Esophagus muscularis mucosa (tissue), 4 donors: Measurements from ENCODE around the gene PHYH. TPM values are rescaled to one million over a fixed set of nuclear protein-coding genes. Genes with fewer than 3 reads are reported as not detected.

Source experiments
- DNase-seq: peaks from one replicate; pipeline ENCODE4 v3.0.0-alpha.2; 2017; ENCODE audit errors: extremely low spot score
- H3K27ac ChIP-seq, 4 donors: fragments of 200-600 bp; sonication (generic); replicated peaks in 1 of 4; 1 replicate in 3 of 4; 2 replicates in 1 of 4; pipeline ENCODE4 v1.5.1; 2016 to 2019; ENCODE audit warnings: mild to moderate bottlenecking in 1 of 4
- H3K27me3 ChIP-seq, 4 donors: fragments of 200-600 bp; sonication (generic); one replicate each; pipeline versions ENCODE4 v1.5.1 to v1.6.0; 2016 to 2019
- H3K36me3 ChIP-seq, 4 donors: fragments of 200-600 bp; sonication (generic); one replicate each; pipeline ENCODE4 v1.5.1; 2016 to 2019
- H3K4me1 ChIP-seq, 4 donors: fragments of 200-600 bp; sonication (generic); one replicate each; pipeline ENCODE4 v1.5.1; 2016 to 2019
- H3K4me3 ChIP-seq, 4 donors: fragments of 200-600 bp; sonication (generic); 1 replicate in 2 of 4; 2 replicates in 2 of 4; pipeline ENCODE4 v1.5.1; 2016 to 2019; ENCODE audit warnings: mild to moderate bottlenecking in 4 of 4, moderate library complexity in 1 of 4
- H3K9me3 ChIP-seq, 4 donors: fragments of 200-600 bp; sonication (generic); 1 replicate in 3 of 4; 2 replicates in 1 of 4; pipeline ENCODE4 v1.5.1; 2016 to 2019
- CTCF ChIP-seq, 3 experiments: fragments of 200-600 bp in 2 of 3; fragments of 450-650 bp in 1 of 3; sonication (generic) in 2 of 3; IDR thresholded peaks; one replicate each; pipeline ENCODE4 v1.5.1; 2017 to 2019; ENCODE audit warnings: antibody characterized with exemption in 3 of 3, mild to moderate bottlenecking in 2 of 3, moderate library complexity in 1 of 3
- EP300 ChIP-seq: sonication (generic); formaldehyde crosslinking; IDR thresholded peaks from one replicate; pipeline ENCODE4 v1.6.1; 2017; ENCODE audit warnings: antibody characterized with exemption
- POLR2A ChIP-seq: fragments of 450-650 bp; IDR thresholded peaks from one replicate; pipeline ENCODE4 v1.6.1; 2017; ENCODE audit warnings: antibody characterized with exemption, moderate library complexity, mild to moderate bottlenecking, low read depth
- POLR2AphosphoS5 ChIP-seq, 2 donors: sonication (generic); formaldehyde crosslinking; IDR thresholded peaks; one replicate each; pipeline ENCODE4 v1.6.1; 2017; ENCODE audit warnings: antibody characterized with exemption in 2 of 2
- WGBS: methylation state at CpG from one replicate; pipeline ENCODE4 v1.1.5; 2018; 5-methylcytosine and 5-hydroxymethylcytosine counted together
- intact Hi-C: fragments of 100-400 bp; cut with DNase I; formaldehyde crosslinking; loops from one replicate; pipeline ENCODE4 v1.15.1; 2023
- total RNA-seq, 4 donors: library from RNA; depleted of rRNA; stranded (reverse); fragments of >200 nt; gene quantifications; one replicate each; pipeline versions ENCODE4 v1.1.0 to v1.2.1, GENCODE V29; 2016

Gene PHYH
- total RNA-seq, 4 donors from 2014 or later = 29.3 to 42.8 (median 38.4) TPM

- no peaks in the 10 kb centered on the region for H3K9me3 ChIP-seq
- DNase-seq = no peak
- intact Hi-C loops = no loop called here
- TF ChIP-seq POLR2AphosphoS5 (IDR thresholded peaks at IDR 0.05) (peak in 1 of 2 donors; percentile 23), POLR2A (no peak), EP300 (no peak), CTCF (IDR thresholded peaks at IDR 0.05) (no peak)
- WGBS = 11% methylated on average over 18 of the region's 18 CpGs
- peaks cover 0 to under 1% (median 0%) of the 10 kb centered on the region in 4 donors for H3K27me3 ChIP-seq
- H3K4me3 ChIP-seq = peak overlapping the region; percentile 71 to 96 (median 86)
- H3K36me3 ChIP-seq = no peaks in the 10 kb centered on the region
- H3K4me1 ChIP-seq = peaks cover 31 to 65% (median 50%) of the 10 kb centered on the region in 4 donors
- H3K27ac ChIP-seq = peak overlapping the region; percentile 94 to 99 (median 98)
Observed at GRCh38 chr10:13346283-13347042, 46.6 kb upstream of the PHYH start.

GRCh38 chr10:13340626-13341376, 40.9 kb upstream of the PHYH start:
- Histone ChIP-seq H3K27me3 (no peaks in the 10 kb centered on the region), H3K9me3 (no peaks in the 10 kb centered on the region), H3K4me3 (peak overlapping the region in 2 of 4 donors; percentile 16 to 19), H3K36me3 (peaks cover 0 to 16% (median 7%) of the 10 kb centered on the region in 4 donors), H3K27ac (peak overlapping the region; percentile 23 to 55 (median 47)), H3K4me1 (peaks cover 18 to 74% (median 57%) of the 10 kb centered on the region in 4 donors)
- 80% methylated on average over 12 of the region's 12 CpGs for WGBS
- intact Hi-C loops = no loop called here
- TF ChIP-seq CTCF (IDR thresholded peaks at IDR 0.05) = no peak
- no peak for TF ChIP-seq EP300
- no peak for TF ChIP-seq POLR2AphosphoS5 (IDR thresholded peaks at IDR 0.05)
- TF ChIP-seq POLR2A = no peak
- no peak for DNase-seq

GRCh38 chr10:13340068-13340467, 40.2 kb upstream of the PHYH start:
- Histone ChIP-seq H3K4me1 (peaks cover 11 to 67% (median 51%) of the 10 kb centered on the region in 4 donors), H3K4me3 (peak overlapping the region in 2 of 4 donors; percentile 16 to 19), H3K27ac (peak overlapping the region; percentile 23 to 55 (median 47)), H3K9me3 (no peaks in the 10 kb centered on the region), H3K36me3 (peaks cover 0 to 24% (median 14%) of the 10 kb centered on the region in 4 donors), H3K27me3 (no peaks in the 10 kb centered on the region)
- intact Hi-C loops = no loop called here
- 64% methylated on average over 9 of the region's 9 CpGs for WGBS
- no peak for TF ChIP-seq POLR2A
- peak in 1 of 2 donors; percentile 44 for TF ChIP-seq POLR2AphosphoS5 (IDR thresholded peaks at IDR 0.05)
- DNase-seq = no peak

- Histone ChIP-seq H3K27ac (peak overlapping the region in 3 of 4 donors; percentile 13 to 55 (median 45)), H3K36me3 (peaks cover 9 to 37% (median 29%) of the 10 kb centered on the region in 4 donors), H3K4me1 (peaks cover 11 to 52% (median 44%) of the 10 kb centered on the region in 4 donors), H3K4me3 (no peak overlapping the region), H3K9me3 (no peaks in the 10 kb centered on the region), H3K27me3 (no peaks in the 10 kb centered on the region)
- intact Hi-C loops = no loop called here
- no peak for TF ChIP-seq CTCF (IDR thresholded peaks at IDR 0.05)
- TF ChIP-seq EP300 = no peak
- TF ChIP-seq POLR2A = no peak
- 22% methylated on average over 10 of the region's 10 CpGs for WGBS
- DNase-seq = no peak
Observed at GRCh38 chr10:13338390-13339110, 38.7 kb upstream of the PHYH start.
